GM18519 (cell line): ENCODE results near the gene C20orf173.

ENCODE experiments used
- ATAC-seq: cut with Tn5 transposase; IDR thresholded peaks from one replicate; pipeline ENCODE4 v1.9.1; 2021; ENCODE audit warnings: mild to moderate bottlenecking, moderate library complexity; ENCODE audit not compliant: unreplicated experiment, low FRiP score

C20orf173 gene

DNA sequence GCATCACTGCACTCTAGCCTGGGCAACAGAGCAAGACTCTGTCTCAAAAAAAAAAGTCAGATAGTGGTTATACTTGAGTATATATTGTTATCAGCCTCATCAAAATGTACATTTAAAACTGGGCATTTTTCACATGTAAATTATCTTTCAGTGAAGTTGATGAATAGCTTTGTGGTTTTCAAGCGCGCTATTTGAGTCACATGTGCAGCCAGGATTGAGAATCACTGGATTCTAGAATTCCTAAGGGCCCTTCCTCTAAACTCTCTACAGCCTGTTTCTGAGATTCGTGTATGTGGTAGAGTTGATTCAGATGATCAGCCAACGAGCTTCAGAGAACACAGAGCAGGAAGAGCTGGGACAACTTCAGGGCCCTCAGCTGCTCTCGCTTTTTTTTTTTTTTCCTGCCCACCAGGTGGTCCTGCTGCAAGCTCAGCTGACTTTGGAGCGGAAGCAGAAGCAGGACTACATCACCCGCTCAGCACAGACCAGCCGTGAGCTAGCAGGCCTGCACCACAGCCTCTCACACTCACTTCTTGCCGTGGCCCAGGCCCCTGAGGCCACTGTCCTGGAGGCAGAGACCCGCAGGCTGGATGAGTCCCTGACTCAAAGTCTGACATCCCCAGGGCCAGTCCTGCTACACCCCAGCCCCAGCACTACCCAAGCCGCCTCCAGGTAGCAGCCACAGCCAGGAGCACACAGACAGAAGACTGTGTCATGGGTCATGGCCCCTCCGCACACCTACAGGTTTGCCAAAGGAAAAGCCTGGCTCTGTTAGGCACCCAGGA lies 18.3 kb downstream of the C20orf173 start:
- no peak for ATAC-seq

DNA sequence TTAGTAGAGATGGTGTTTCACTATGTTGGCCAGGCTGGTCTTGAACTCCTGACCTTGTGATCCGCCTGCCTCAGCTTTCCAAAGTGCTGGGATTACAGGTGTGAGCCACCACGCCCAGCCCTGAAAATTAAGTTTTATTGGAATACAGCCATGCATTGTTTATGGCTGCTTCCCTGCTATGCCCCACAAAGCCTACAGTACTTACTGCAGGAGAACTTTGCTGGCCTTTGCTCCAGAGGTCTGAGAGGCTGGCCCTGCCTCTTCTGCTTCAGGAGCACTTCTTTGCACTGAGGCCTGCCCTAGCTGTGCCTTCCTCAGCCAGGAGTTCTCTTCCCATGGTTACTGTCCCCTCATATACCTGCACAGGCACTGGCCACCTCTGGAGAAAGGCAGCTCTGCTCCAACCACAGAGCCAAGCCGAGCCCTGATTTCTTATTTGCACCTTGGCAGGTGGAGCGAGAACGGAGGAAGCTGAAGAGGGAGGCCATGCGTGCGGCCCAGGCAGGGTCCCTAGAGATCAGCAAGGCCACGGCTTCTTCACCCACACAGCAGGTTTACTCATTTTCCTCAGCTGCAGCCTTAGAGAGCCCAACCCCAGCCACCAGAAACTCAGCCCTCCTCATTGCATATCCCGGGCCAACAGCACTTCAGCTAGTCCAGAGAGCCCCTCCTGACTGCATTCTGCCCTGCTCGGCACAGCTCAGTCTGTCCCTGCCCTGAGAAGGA lies 20.8 kb downstream of the C20orf173 start:
- ATAC-seq = no peak

DNA sequence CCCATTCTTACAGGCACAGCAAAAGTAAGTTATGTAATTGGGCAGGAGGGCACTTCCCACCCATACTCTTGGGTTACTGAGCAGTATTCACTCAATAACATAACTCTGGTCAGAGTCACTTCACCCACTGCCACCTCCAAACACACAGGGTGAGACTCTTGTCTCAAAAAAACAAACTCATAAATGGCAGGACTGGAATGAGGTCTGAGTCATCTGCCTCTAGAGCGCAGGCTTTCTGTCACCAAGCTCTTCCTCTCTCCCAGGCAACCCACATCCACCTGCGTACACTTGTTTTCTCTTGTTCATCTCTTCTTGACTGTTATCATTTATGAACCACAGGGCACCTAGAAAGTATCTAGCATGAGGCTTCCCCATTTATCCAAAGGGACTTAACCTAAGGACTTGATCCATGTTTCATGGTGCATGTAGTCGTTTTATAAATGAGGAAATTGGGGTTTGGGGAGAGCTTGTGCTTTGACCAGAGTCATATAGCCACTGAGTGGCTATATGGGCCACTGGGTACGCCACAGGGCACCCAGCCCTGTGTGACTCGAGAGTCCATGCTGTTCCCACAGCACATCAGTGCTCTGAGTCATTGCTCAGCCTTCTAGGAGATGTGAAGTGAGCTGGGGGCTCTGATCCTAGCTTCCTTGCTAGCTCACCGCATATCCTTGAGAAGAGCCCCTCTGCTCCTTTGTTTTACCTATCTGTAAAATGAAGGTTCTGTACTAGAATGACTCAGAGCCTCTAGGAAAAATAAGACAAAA lies 22.4 kb downstream of the C20orf173 start:
- ATAC-seq = no peak

DNA sequence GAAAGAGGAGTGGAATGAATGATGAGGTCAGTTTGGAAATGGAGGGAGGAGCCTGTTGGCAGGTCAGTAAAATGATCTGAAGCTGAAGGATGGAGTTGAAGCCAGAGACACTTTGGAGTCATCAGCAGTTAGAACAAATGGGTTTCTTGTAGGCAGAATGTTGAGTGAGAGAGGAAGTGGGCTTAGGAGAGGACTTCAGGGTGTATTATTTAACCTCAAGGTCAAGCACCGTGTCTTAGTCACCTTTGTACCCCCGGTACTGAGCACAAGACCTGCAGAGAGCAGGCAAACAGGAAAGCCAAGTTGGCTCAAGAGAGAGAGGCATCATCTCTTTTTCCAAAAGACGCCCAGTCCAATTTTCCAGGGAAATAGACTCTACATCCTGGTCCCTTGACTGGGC lies 23.3 kb downstream of the C20orf173 start:
- no peak for ATAC-seq

DNA sequence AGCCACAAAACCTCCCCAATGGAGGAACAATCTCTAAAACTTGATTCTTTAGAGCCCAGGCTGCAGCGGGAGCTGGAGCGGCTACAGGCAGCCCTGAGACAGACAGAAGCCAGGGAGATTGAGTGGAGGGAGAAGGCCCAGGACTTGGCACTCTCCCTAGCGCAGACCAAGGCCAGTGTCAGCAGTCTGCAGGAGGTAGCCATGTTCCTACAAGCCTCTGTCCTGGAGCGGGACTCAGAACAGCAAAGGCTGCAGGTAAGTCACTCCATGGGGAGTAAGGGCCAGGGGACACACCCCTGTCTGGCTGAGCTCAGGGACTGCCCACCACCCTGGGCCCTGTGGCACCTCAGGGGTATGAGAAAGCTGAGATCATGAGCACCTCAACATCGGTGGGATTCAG lies 24.7 kb downstream of the C20orf173 start:
- no peak for ATAC-seq

DNA sequence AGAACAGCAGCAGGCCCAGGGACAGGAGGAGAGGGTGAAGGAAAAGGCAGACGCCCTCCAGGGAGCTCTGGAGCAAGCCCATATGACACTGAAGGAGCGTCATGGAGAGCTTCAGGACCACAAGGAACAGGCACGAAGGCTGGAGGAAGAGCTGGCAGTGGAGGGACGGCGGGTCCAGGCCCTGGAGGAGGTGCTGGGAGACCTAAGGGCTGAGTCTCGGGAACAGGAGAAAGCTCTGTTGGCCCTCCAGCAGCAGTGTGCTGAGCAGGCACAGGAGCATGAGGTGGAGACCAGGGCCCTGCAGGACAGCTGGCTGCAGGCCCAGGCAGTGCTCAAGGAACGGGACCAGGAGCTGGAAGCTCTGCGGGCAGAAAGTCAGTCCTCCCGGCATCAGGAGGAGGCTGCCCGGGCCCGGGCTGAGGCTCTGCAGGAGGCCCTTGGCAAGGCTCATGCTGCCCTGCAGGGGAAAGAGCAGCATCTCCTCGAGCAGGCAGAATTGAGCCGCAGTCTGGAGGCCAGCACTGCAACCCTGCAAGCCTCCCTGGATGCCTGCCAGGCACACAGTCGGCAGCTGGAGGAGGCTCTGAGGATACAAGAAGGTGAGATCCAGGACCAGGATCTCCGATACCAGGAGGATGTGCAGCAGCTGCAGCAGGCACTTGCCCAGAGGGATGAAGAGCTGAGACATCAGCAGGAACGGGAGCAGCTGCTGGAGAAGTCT lies 25.5 kb downstream of the C20orf173 start:
- ATAC-seq = no peak

DNA sequence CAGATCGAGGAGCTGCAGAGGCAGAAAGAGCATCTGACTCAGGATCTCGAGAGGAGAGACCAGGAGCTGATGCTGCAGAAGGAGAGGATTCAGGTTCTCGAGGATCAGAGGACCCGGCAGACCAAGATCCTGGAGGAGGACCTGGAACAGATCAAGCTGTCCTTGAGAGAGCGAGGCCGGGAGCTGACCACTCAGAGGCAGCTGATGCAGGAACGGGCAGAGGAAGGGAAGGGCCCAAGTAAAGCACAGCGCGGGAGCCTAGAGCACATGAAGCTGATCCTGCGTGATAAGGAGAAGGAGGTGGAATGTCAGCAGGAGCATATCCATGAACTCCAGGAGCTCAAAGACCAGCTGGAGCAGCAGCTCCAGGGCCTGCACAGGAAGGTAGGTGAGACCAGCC lies 26.2 kb downstream of the C20orf173 start:
- ATAC-seq = no peak

DNA sequence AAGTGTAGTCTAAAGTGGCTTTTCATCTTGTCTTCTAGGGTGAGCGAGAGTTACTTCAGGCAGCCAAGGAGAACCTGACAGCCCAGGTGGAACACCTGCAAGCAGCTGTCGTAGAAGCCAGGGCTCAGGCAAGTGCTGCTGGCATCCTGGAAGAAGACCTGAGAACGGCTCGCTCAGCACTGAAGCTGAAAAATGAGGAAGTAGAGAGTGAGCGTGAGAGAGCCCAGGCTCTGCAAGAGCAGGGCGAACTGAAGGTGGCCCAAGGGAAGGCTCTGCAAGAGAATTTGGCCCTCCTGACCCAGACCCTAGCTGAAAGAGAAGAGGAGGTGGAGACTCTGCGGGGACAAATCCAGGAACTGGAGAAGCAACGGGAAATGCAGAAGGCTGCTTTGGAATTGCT lies 27.1 kb downstream of the C20orf173 start:
- ATAC-seq = no peak

DNA sequence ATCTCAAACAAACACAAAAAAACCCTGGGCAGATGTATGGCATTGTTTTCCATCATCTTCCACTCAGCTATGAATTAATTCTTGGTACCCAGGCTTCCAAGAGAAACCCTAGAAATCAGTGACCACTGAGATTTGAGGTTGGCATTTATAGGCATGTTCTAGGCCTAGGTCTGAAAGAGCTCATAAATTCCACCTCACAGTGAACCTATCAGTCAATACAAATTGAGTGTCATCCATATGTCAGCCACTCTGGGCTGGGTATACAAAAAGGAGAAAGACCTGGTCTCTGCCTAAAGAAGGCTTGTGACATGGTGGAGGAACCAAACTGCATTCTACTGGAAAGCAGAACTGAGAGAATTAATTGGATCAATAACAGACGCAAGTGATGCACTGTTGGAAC lies 30.2 kb downstream of the C20orf173 start:
- ATAC-seq = no peak

DNA sequence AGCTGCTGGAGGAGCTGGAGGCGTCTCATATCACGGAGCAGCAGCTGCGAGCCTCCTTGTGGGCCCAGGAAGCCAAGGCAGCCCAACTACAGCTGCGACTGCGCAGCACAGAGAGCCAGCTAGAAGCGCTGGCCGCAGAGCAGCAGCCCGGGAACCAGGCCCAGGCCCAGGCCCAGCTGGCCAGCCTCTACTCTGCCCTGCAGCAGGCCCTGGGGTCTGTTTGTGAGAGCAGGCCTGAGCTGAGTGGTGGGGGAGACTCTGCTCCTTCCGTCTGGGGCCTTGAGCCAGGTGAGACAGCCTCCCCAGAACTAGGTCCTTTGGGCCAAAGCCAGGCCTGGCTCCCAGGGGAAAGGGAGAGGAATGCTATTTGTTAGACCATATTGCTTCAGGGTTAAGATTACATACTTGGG lies 31.7 kb downstream of the C20orf173 start:
- no peak for ATAC-seq

DNA sequence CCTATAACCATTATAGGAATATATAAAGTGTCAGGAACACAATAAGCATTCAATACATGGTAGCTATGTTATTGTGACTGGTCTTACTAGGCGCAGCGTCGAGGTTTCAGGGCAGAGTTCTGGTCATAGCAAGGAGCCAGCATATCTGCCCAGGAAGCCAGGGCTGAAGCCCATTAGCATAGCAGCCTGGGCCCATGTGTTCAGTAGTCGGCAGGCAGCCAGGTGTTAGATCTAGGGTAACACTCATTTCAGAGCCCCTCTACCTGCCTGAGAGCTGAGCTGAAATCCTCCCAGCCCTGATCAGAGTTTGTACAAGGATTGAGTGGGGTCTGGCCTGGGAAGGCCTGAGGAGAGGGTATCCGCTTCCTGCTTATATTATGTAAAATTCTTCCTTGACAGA lies 32.1 kb downstream of the C20orf173 start:
- no peak for ATAC-seq

DNA sequence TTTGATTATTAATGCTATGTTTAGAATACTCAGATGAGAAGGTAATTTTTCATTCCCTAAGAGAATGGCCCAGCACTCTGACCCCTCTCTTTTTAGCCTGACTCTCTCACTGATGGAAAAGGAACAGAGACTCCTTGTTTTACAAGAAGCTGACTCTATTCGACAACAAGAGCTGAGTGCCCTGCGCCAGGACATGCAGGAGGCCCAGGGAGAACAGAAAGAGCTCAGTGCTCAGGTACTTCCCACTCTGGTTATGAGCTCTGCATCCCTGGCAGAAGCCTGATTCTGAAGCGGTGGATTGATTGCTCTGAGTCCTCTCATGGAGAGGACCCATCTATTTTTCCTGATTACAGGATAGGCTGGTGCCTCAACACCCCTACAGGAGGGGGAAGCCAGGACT lies 33.0 kb downstream of the C20orf173 start:
- ATAC-seq = no peak

DNA sequence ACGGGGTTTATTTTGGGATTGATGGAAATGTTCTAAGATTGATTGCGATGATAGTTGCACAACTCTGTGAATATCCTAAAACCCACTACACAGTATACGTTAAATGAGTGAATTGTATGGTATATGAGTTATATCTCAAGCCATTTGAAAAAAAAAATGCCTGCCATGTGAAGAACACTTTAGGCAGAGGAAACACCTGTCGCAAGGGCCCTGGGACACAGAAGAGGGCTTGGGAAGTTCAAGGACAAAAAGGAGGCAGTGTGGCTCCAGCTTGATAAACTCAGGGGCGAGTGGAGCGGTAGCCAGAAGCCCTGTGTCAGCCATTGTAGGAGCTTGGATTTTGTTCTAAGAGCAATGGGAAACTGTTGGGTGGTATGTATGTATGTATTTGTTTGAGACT lies 37.1 kb downstream of the C20orf173 start:
- no peak for ATAC-seq

DNA sequence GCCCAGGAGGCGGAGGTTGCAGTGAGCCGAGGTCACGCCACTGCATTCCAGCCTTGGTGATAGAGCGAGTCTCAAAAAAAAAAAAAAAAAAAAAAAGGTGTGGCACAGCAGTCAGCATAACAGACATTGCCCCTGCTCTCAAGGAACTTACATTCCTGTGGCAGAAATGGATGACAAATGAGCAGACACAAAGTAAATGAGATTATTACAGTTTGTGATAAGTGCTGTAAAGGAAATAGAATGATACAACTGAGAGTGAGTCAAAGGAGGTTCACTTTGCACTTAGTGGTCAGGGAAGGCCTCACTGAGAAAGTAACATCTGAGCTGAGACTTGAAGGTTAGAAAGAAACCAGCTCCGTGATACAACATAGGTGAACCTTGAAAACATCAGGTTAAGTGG lies 37.6 kb downstream of the C20orf173 start:
- ATAC-seq = no peak

DNA sequence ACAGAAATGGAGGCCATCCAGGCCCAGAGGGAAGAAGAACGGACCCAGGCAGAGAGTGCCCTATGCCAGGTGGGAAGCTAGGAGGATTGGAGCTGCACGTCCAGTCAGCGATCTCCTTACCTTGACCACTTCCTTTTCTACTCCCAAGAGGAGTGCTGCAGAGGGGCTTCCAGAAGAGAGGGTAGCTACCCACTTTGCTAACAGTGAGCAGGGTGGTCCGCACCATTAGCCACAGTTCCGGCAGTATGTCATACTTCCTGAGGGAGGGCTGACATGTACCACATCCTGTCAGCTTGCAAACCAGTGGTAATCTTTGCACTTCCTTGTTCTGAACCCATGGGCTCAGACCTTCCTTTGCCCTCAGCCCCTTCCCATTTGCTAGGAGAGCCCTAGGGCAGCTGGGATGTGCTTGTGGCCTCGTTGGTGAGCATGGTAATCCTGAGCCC lies 38.7 kb downstream of the C20orf173 start:
- ATAC-seq = no peak

DNA sequence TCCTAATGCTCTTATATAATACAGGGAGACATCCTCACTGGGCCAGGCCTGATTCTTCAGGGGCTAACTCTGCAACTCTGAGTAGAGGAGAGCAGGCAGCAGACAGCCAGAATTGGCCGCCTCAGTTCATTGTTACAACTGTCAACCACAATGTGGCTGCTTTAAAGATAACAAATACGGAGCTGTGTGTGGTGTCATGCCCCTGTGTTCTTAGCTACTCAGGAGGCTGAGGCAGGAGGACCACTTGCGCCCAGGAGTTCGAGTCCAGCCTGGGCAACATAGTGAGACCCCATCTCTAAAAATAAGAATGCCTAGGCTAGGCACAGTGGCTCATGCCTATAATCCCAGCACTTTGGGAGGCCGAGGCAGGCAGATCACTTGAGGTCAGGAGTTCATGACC lies 39.7 kb downstream of the C20orf173 start:
- ATAC-seq = no peak

DNA sequence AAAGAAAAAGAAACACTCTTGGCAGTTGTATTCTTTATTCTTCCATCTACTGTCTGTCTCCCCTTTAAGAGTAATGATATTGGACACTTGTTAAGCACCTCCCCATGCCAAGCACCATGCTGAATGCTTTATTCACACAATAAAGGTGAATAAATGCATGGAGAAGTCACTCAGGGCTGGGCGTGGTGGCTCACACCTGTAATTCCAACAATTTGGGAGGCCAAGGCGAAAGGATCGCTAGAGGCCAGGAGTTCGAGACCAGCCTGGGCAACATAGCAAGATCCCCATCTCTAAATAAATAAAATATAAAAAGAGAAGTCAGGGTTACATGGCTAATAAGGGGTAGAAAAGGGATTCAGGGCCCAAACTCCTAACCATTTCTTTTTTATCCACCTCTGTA lies 42.0 kb downstream of the C20orf173 start:
- no peak for ATAC-seq

DNA sequence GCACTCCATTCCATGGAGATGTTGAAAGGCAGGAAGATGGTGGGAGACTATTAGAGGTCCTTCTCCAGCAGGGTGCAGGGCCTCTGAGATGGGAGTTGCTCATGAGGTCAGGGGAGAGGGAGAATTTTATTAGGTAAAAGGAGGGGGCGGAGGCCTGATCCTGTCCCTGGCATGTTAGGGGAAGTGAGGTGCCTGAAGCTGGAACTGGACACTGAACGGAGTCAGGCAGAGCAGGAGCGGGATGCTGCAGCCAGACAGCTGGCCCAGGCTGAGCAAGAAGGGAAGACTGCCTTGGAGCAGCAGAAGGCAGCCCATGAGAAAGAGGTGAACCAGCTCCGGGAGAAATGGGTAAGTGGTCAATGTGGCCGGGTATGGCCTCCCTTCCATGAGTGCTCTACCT lies 49.7 kb downstream of the C20orf173 start:
- no peak for ATAC-seq

DNA sequence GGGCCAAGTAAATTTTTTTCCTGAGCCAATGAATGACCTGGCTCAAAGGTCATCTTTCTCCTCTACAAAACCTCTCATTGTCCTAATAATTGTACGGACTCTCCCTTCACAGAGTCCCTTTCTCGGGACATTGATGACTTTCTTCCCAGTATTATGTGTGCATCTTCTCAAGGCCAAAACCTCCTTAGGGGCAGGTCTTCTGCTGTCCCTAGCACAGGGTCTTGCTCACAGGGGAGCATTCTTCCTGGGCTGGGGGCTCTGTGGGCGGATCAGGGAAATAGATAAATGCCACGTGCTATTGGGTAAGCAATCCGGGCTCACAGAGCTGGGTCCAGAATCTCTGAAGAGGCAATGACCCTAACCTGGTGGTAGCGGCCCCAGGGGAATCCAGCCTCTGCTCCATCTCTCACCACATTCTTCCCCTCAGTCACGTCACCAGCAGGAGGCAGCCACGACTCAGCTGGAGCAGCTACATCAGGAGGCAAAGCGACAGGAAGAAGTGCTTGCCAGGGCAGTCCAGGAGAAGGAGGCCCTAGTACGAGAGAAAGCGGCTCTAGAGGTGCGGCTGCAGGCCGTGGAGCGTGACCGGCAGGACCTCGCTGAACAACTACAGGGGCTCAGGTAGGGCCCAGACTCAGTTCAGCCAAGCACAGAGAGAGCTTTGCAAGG lies 50.5 kb downstream of the C20orf173 start:
- no peak for ATAC-seq
